NCI-H345 treated with DMSO at 0.1 percent for 48 hours (cell line): ENCODE data around the gene INPP4B.

Experiments
- DNase-seq: peaks from one replicate; lab custom pipeline; 2025; ENCODE audit not compliant: unreplicated experiment; lab: John Stamatoyannopoulos, UW

Gene INPP4B

GRCh38 chr4:142041788-142042187 is 804.3 kb downstream of the INPP4B start:
- DNase-seq, result no peak

- DNase-seq, result no peak
Observed at GRCh38 chr4:142040043-142040442, 806.1 kb downstream of the INPP4B start.

GRCh38 chr4:142036795-142037583 is 809.1 kb downstream of the INPP4B start:
- no peak for DNase-seq

- no peak for DNase-seq
Observed at GRCh38 chr4:142035566-142035965, 810.5 kb downstream of the INPP4B start.

GRCh38 chr4:142034101-142034500 is 812.0 kb downstream of the INPP4B start:
- no peak for DNase-seq

DNA sequence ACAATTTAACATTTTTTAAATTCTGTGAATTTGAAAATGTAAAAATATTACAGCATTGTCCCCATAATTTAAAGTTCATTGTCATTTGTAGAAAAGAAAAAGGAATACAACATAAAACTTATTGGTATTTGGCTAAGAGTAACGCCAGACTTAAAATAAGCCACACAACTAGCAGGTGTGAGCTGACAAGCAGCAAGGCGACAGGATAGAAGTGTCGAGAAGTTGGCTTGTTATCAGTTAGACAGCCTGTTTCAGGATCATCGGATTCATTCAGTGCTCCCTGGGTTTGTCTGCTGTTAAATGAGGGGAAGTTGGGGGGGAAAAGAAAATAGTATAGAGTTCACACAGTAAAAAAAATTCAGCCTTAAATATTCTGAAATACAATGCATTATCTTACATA is 816.1 kb downstream of the INPP4B start:
- DNase-seq, result no peak

GRCh38 chr4:142021761-142022160 is 824.3 kb downstream of the INPP4B start:
- DNase-seq, result no peak

- DNase-seq, result no peak
Observed at GRCh38 chr4:142021181-142021580, 824.9 kb downstream of the INPP4B start.

- DNase-seq, result no peak
Observed at GRCh38 chr4:142016031-142016430, 830.1 kb downstream of the INPP4B start.

- DNase-seq, result no peak
Observed at GRCh38 chr4:142009751-142010150, 836.4 kb downstream of the INPP4B start.

DNA sequence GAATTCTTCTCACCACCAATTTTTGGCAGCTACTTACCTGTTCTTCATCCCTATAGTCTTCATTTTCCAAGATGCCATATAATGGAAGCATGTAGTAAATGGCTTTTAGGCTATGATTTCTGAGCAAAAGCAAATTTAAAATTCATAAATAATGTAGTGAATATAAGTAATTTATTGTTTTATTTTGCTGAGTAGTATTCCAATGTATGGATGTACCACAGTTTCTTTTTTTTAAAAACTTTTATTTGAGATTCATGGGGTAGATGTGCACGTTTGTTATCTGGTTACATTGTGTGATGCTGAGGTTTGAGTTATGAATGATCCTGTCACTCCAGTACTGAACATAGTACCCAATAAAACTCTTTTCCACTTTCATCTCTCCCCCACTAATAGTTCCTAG is 840.6 kb downstream of the INPP4B start:
- DNase-seq, result no peak

- DNase-seq, result no peak
Observed at GRCh38 chr4:141999446-142000143, 846.5 kb downstream of the INPP4B start.

DNA sequence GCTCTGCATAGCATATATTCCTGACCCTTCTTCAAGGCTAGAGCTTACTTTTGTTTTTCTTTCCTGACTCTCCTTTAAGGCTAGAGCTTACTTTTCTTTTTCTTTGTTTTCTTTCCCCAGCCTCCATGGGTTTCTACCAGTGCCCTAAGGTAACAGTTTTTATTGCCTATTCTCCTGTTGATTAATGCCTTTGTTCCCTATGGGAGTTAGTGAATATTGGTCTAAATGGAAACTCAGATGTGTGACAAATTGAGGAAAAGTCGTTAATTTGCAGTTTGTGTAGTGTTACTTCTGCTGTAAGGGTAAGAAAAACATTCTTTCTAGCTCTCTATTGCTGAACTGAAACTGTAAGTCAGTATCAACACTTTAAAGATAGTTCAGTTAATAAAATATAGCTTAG is 851.0 kb downstream of the INPP4B start:
- DNase-seq, result no peak

- no peak for DNase-seq
Observed at GRCh38 chr4:141977433-141977832, 868.7 kb downstream of the INPP4B start.
